HG02678 (cell line): ENCODE results near the gene PCDHB3.
"Not testable (repeated sequence)": the region's sequence is repeated elsewhere in the genome, so short reads cannot be mapped to it uniquely, and the experiment has no call there.

ENCODE experiments used
- ATAC-seq: cut with Tn5 transposase; IDR thresholded peaks from one replicate; pipeline ENCODE4 v1.9.1; 2021; ENCODE audit warnings: mild to moderate bottlenecking, moderate library complexity; ENCODE audit not compliant: unreplicated experiment

PCDHB3 gene

GRCh38 chr5:141135718-141136266, 35.5 kb downstream of the PCDHB3 start:
- no peak for ATAC-seq

- not testable (repeated sequence) for ATAC-seq
Measured at GRCh38 chr5:141137346-141137745, 37.1 kb downstream of the PCDHB3 start.

GRCh38 chr5:141149812-141150211, 49.5 kb downstream of the PCDHB3 start, which contains the start of gene PCDHB6:
Gene PCDHB6 (plus strand): TSS chr5:141150057. CDS start chr5:141150258, 201 bp downstream.
- ATAC-seq: no peak

- no peak for ATAC-seq
Measured at GRCh38 chr5:141150224-141150992, 50.1 kb downstream of the PCDHB3 start.

GRCh38 chr5:141150993-141151325, 50.7 kb downstream of the PCDHB3 start:
- ATAC-seq: no peak

- not testable (repeated sequence) for ATAC-seq
Measured at GRCh38 chr5:141151632-141152031, 51.4 kb downstream of the PCDHB3 start.

GRCh38 chr5:141152096-141152495, 51.8 kb downstream of the PCDHB3 start:
- ATAC-seq: not testable (repeated sequence)
